B cell (primary cell): Measurements from ENCODE around the gene HOXD10. TPM values are rescaled to one million over a fixed set of nuclear protein-coding genes. Genes with fewer than 3 reads are reported as not detected.
A peak's percentile ranks its signal among the peaks of the same experiment; 100 is the strongest.

Source experiments
- ATAC-seq: fragments of 200-7000 bp; cut with Tn5 transposase; one replicate; pipeline ENCODE4 v1.10.0; 2021; ENCODE audit warnings: low read depth, mild to moderate bottlenecking, moderate number of reproducible peaks, moderate library complexity
- CTCF ChIA-PET: fragments of 350-600 bp; sonication (Branson Sonifier 250); formaldehyde crosslinking; loops from one replicate; lab custom pipeline; 2021; ENCODE audit warnings: antibody characterized with exemption, inconsistent platforms; lab: Charles Lee
- POLR2A ChIA-PET: fragments of 350-600 bp; sonication (Branson Sonifier 250); formaldehyde crosslinking; loops from one replicate; lab custom pipeline; 2021; ENCODE audit warnings: antibody characterized with exemption; lab: Charles Lee
- DNase-seq: peaks from one replicate; pipeline ENCODE4 v3.0.0; 2013
- H2AFZ ChIP-seq: 2 replicates; pipeline ENCODE4 v1.6.1; 2012; ENCODE audit warnings: mild to moderate bottlenecking, low read depth, low read length; ENCODE audit not compliant: insufficient read depth, poor library complexity, severe bottlenecking
- H3K27ac ChIP-seq, 2 donors: 1 replicate in 1 of 2; 2 replicates in 1 of 2; pipeline ENCODE4 v1.5.1; 2012 to 2013; ENCODE audit warnings: low read length in 2 of 2, mild to moderate bottlenecking in 2 of 2, moderate library complexity in 1 of 2
- H3K27me3 ChIP-seq, 4 experiments: fragments of 200-600 bp in 1 of 4; sonication (generic) in 1 of 4; replicated peaks in 1 of 4; 1 replicate in 2 of 4; 2 replicates in 2 of 4; pipeline versions ENCODE4 v1.6.1 to v1.7.0; 2013 to 2016; ENCODE audit warnings: low read length in 3 of 4, mild to moderate bottlenecking in 2 of 4, mixed read lengths in 1 of 4, moderate library complexity in 1 of 4; ENCODE audit not compliant: insufficient read depth in 4 of 4, control insufficient read depth in 3 of 4; ENCODE audit errors: control extremely low read depth in 1 of 4
- H3K36me3 ChIP-seq, 2 experiments: replicated peaks in 1 of 2; 1 replicate in 1 of 2; 2 replicates in 1 of 2; pipeline versions ENCODE4 v1.6.1 to v1.7.1; 2013; ENCODE audit warnings: low read length in 1 of 2; ENCODE audit not compliant: insufficient read depth in 2 of 2, control insufficient read depth in 1 of 2; ENCODE audit errors: control extremely low read depth in 1 of 2, extremely low read depth in 1 of 2
- H3K4me1 ChIP-seq, 2 donors: fragments of 200-600 bp in 1 of 2; sonication (generic) in 1 of 2; 1 replicate in 1 of 2; 2 replicates in 1 of 2; pipeline versions ENCODE4 v1.5.1 to v1.6.1; 2013 to 2017; ENCODE audit warnings: low read length in 2 of 2; ENCODE audit not compliant: control insufficient read depth in 2 of 2, insufficient read depth in 2 of 2
- H3K4me2 ChIP-seq: replicated peaks from 2 replicates; pipeline ENCODE3; 2012; ENCODE audit warnings: mild to moderate bottlenecking, low read depth, low read length; ENCODE audit not compliant: poor library complexity, severe bottlenecking
- H3K4me3 ChIP-seq, 5 experiments: fragments of 200-600 bp in 1 of 5; sonication (generic) in 1 of 5; 1 replicate in 3 of 5; 2 replicates in 2 of 5; pipeline versions ENCODE4 v1.5.1 to v1.7.0; 2011 to 2016; ENCODE audit warnings: low read length in 4 of 5, mild to moderate bottlenecking in 4 of 5, low read depth in 2 of 5, control low read depth in 1 of 5, moderate library complexity in 1 of 5; ENCODE audit not compliant: insufficient read depth in 1 of 5; ENCODE audit errors: control extremely low read depth in 1 of 5, extremely low read depth in 1 of 5
- H3K79me2 ChIP-seq: fragments of 200-600 bp; sonication (generic); one replicate; pipeline ENCODE4 v1.6.0; 2016; ENCODE audit warnings: low read length; ENCODE audit not compliant: control insufficient read depth, insufficient read depth
- H3K9ac ChIP-seq: fragments of 200-600 bp; sonication (generic); 2 replicates; pipeline ENCODE4 v1.6.1; 2017; ENCODE audit warnings: mild to moderate bottlenecking, low read length, moderate library complexity
- H3K9me3 ChIP-seq, 3 donors: one replicate each; pipeline versions ENCODE4 v1.6.1 to v1.7.1; 2013; ENCODE audit warnings: low read length in 2 of 3; ENCODE audit not compliant: control insufficient read depth in 2 of 3, insufficient read depth in 1 of 3; ENCODE audit errors: control extremely low read depth in 1 of 3
- H4K20me1 ChIP-seq: 2 replicates; pipeline ENCODE4 v1.6.0; 2012; ENCODE audit warnings: mild to moderate bottlenecking, low read length; ENCODE audit not compliant: insufficient read depth, control insufficient read depth, poor library complexity, severe bottlenecking
- H3K27ac Mint-ChIP-seq: one replicate; pipeline ENCODE4 v1.8.0; 2021; ENCODE audit warnings: mixed read lengths
- H3K27me3 Mint-ChIP-seq: one replicate; pipeline ENCODE4 v1.8.0; 2021; ENCODE audit warnings: mixed read lengths
- H3K4me1 Mint-ChIP-seq: one replicate; pipeline ENCODE4 v1.8.0; 2021; ENCODE audit warnings: mixed read lengths
- H3K4me3 Mint-ChIP-seq: one replicate; pipeline ENCODE4 v1.8.0; 2021; ENCODE audit warnings: mixed read lengths
- H3K9me3 Mint-ChIP-seq: one replicate; pipeline ENCODE4 v1.8.0; 2022; ENCODE audit warnings: mixed read lengths; ENCODE audit not compliant: insufficient read depth
- CTCF ChIP-seq: fragments of 200-600 bp; IDR thresholded peaks from one replicate; pipeline ENCODE4 v1.8.0; 2022; ENCODE audit warnings: antibody characterized with exemption, mild to moderate bottlenecking
- EZH2 ChIP-seq: IDR thresholded peaks from 2 replicates; pipeline ENCODE4 v1.6.1; 2012; ENCODE audit warnings: borderline replicate concordance, low read depth, mild to moderate bottlenecking, moderate library complexity, low read length; ENCODE audit not compliant: insufficient read depth, poor library complexity, severe bottlenecking
- WGBS: methylation state at CpG from one replicate; pipeline ENCODE4 v1.1.5; 2013; ENCODE audit warnings: missing lambda C conversion rate; ENCODE audit not compliant: insufficient coverage; 5-methylcytosine and 5-hydroxymethylcytosine counted together
- intact Hi-C: fragments of 100-400 bp; cut with micrococcal nuclease; formaldehyde crosslinking; loops from one replicate; pipeline ENCODE4 v1.10.0; 2022
- polyA plus RNA-seq: library from polyadenylated mRNA; depleted of rRNA; stranded (reverse); fragments of >200 nt; gene quantifications from 2 replicates; pipeline ENCODE4 v1.2.3, GENCODE V29; 2012
- total RNA-seq, 2 donors: library from RNA; stranded (reverse); fragments of 120-200 nt in 1 of 2; gene quantifications; 1 replicate in 1 of 2; 2 replicates in 1 of 2; pipeline versions ENCODE4 v1.2.3 to v1.2.4, GENCODE V29; 2013 to 2022

The HOXD10 gene
- total and polyA plus RNA-seq, 2 donors (not counting 1 experiment from before 2014, with no cell fraction given) = not detected

GRCh38 chr2:176090862-176091261 lies 25.7 kb upstream of the HOXD10 start:
- H3K79me2 ChIP-seq = no peaks in the 10 kb centered on the region
- H2AFZ ChIP-seq = no peak overlapping the region
- WGBS = 22% methylated on average over 4 of the region's 5 CpGs
- peak overlapping the region; percentile 13 for H3K27ac Mint-ChIP-seq
- peaks cover 3% of the 10 kb centered on the region for H3K9me3 Mint-ChIP-seq
- H3K36me3 ChIP-seq = no peaks in the 10 kb centered on the region
- intact Hi-C loops = loop anchor here (10.0 kb wide), 1 partner anchor 1756 kb away; the partner anchor contains the start of gene SP9
- no peak for TF ChIP-seq EZH2
- TF ChIP-seq CTCF = no peak
- CTCF ChIA-PET = no interaction called here
- no peaks in the 10 kb centered on the region for H4K20me1 ChIP-seq
- H3K4me3 Mint-ChIP-seq = no peak overlapping the region
- H3K4me2 ChIP-seq = no peak overlapping the region
- DNase-seq (no peak), ATAC-seq (no peak)
- peaks cover 1 to 46% (median 9%) of the 10 kb centered on the region in 3 donors for H3K9me3 ChIP-seq
- no peak overlapping the region for H3K27ac ChIP-seq
- H3K9ac ChIP-seq = no peak overlapping the region
- H3K4me1 ChIP-seq = peaks cover 15 to 18% of the 10 kb centered on the region in 2 donors
- H3K4me3 ChIP-seq = no peak overlapping the region
- H3K4me1 Mint-ChIP-seq = peaks cover 18% of the 10 kb centered on the region
- peaks cover 0 to 89% (median 86%) of the 10 kb centered on the region in 4 experiments for H3K27me3 ChIP-seq
- POLR2A ChIA-PET = no interaction called here
- H3K27me3 Mint-ChIP-seq = peaks cover 80% of the 10 kb centered on the region

- Histone ChIP-seq H3K9me3 (peaks cover 1 to 40% (median 9%) of the 10 kb centered on the region in 3 donors), H3K27ac (no peak overlapping the region), H3K9ac (no peak overlapping the region), H3K4me2 (no peak overlapping the region), H3K36me3 (no peaks in the 10 kb centered on the region), H4K20me1 (no peaks in the 10 kb centered on the region), H3K79me2 (no peaks in the 10 kb centered on the region), H2AFZ (no peak overlapping the region), H3K4me1 (peaks cover 19 to 22% of the 10 kb centered on the region in 2 donors), H3K4me3 (no peak overlapping the region), H3K27me3 (peaks cover 0 to 88% (median 86%) of the 10 kb centered on the region in 4 experiments)
- TF ChIP-seq CTCF (no peak), EZH2 (no peak)
- intact Hi-C loops = loop anchor here (10.0 kb wide), 1 partner anchor 1757 kb away; the partner anchor contains the start of gene SP9
- ChIA-PET CTCF (no interaction called here), POLR2A (no interaction called here)
- H3K27me3 Mint-ChIP-seq = peaks cover 83% of the 10 kb centered on the region
- peaks cover 23% of the 10 kb centered on the region for H3K4me1 Mint-ChIP-seq
- peak overlapping the region; percentile 71 for H3K27ac Mint-ChIP-seq
- ATAC-seq (no peak), DNase-seq (peak; percentile 30)
- 7% methylated on average over 31 of the region's 31 CpGs for WGBS
- peaks cover 3% of the 10 kb centered on the region for H3K9me3 Mint-ChIP-seq
- H3K4me3 Mint-ChIP-seq = peak overlapping the region; percentile 4
These were observed 25.0 kb upstream of the HOXD10 start for GRCh38 chr2:176091329-176092258.
